CD4-positive, alpha-beta T cell treated with Interleukin-15 for 1 hour (primary cell): ENCODE data around the gene ATG2A.
A peak's percentile ranks its signal among the peaks of the same experiment; 100 is the strongest.

ENCODE experiments used
- DNase-seq: peaks from one replicate; pipeline ENCODE4 v3.0.0-alpha.2; 2020

The ATG2A gene

GRCh38 chr11:64883575-64883974, 33.4 kb downstream of the ATG2A start:
- DNase-seq = no peak

- no peak for DNase-seq
Observed at GRCh38 chr11:64882243-64882642, 34.8 kb downstream of the ATG2A start.

GRCh38 chr11:64881476-64881875, 35.5 kb downstream of the ATG2A start:
- DNase-seq = no peak

DNA sequence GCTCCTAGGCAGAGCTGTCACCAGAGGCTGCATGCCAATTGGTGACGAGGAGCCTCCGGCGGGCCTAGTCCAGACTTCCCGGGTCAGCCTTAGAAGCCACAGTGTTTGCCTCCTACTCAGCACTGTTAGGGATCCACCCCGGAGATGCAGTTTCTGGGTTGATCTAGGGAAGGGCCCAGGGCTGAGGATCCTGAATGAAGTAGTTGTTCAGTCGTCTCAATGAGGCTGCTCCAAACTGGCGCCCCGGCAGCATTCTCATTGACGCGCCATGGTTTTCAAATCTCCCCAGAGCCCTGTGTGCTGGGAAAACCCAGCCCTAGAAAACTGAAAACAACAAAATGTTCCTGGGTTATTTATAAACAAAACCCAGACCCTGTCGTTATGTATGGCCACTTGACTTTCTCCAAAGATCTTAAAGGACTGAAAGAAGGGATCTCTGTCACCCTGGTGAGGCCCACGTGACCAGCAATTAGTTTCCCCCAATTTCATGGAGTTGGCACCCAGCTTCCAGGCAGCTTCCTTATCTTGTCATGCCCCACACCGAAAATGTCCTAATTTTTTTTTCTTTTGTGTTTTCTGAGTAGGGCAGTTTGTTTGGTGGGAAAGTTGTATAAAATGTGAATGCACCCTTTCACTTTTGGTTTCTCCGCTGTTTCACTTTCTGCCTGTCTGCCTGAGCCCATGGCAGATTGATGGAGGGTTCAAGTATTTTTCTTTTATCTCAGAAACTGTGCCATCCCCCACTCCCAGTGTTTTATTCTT, 36.6 kb downstream of the ATG2A start:
- no peak for DNase-seq

GRCh38 chr11:64879244-64879900, 37.6 kb downstream of the ATG2A start:
- peak; percentile 66 for DNase-seq

GRCh38 chr11:64878494-64879243, 38.3 kb downstream of the ATG2A start, which contains the start of gene EHD1:
EHD1 (minus strand) TSS chr11:64878621; CDS start chr11:64878464, 157 bp downstream.
- DNase-seq = peak; percentile 100

GRCh38 chr11:64878223-64878493, 38.9 kb downstream of the ATG2A start:
- DNase-seq = no peak

GRCh38 chr11:64877390-64878222, 39.4 kb downstream of the ATG2A start:
- DNase-seq = peak; percentile 41

GRCh38 chr11:64876835-64877341, 40.1 kb downstream of the ATG2A start:
- DNase-seq = no peak

DNA sequence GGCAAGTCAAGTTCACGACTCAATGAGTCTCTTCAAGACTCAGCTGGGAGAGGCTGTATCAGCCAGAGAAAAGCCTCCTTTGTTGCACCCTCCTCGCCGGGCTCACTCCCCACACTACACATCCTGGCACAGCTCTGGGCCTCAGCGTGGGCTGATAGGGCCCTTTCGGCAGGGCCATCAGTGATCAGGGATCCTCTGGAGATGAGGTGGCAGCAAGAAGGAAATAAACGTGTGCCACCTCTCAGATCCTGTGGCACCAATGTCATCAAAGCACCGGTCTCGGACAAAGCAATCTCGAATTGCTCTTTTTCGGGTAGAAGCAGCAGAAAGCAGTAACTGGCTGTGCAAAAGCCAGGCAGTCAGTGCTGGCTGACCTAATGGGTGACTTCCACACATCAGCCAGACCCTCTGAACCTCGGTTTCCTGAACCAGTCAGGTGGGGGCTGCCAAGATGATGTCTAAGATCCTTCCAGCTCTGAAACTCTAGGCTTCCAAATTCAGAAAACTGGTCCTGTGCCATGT, 40.7 kb downstream of the ATG2A start:
- no peak for DNase-seq

DNA sequence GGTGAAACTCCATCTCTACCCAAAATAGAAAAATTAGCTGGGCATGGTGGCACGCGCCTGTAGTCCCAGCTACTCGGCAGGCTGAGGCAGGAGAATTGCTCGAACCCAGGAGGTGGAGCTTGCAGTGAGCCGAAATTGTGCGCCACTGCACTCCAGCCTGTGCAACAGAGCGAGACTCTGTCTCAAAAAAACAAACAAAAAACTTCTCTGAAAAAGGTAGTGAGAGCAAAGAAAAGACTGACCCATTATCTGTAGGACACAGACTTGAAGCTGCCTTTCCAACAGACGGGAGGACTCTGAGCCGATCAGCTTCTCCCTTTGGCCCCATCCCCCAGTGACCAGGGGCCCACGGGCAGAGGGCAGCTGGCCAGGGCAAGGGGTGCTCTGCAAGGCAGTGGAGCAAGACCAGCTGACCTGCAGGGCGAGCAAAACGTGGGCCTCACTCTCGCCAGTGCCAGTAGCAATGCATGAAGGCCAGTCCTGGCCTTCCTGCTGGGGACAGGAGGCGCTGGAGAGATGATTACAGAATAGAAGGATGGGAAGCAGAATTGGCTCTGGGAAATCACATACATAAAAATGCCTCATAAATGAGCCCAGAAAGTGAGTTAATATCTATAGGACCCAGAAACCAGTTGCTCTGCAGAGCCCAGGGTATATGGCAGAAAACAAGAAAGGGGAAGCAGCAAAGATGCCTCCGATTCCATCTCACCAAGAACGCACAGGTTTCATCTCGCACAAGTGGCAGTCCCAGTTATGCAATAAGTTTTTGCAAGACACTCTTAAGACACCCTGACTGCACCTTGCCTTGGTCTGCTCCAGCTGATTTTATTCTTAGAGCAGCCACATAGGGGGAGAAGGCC, 41.4 kb downstream of the ATG2A start:
- no peak for DNase-seq

DNA sequence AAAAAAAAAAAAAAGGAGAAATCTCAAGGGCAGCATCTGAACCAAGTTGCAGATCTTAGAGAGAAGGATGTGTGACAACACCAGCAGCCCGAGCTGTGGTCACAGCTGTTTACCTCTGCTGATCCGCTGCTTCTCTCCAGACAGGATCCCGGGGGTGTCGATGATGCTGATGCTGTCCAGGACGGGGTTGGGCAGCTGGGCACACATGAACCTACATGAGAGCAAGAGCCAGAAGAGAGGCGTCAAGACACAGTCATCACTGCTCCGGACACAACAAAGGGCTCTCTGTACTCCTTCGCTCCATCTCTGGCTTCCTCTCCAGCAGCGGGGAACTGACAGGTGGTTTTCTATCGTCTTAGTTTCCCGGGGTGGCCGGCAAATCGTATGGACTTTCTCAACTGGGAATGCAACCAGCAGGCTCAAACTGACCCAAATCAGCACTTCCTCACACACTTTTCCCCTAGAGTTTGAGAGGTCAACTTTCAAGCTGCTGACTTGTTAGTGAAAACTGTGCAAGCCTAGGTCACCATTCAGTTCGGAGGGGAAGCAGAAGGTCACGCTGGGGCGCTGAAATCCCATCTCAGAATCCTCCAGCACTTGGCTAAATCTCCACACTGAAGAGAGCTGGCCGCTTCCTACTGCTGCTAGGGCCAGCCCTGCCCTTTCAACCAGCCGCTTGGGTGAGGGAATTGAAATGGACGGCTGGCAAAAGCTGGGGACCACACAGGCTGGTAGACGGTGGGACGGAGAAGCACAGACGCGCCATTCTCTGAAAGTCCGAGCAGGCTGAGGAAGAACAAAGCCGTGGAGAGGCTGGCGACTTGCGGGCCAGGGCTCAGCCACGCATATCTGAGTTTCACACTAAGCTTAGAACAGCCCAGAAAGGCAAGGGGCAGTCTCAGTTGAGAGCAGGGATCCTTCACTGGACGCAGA, 42.4 kb downstream of the ATG2A start:
- DNase-seq = peak; percentile 62

- no peak for DNase-seq
Observed at GRCh38 chr11:64872790-64873488, 44.1 kb downstream of the ATG2A start.

GRCh38 chr11:64871492-64871891, 45.5 kb downstream of the ATG2A start:
- no peak for DNase-seq

DNA sequence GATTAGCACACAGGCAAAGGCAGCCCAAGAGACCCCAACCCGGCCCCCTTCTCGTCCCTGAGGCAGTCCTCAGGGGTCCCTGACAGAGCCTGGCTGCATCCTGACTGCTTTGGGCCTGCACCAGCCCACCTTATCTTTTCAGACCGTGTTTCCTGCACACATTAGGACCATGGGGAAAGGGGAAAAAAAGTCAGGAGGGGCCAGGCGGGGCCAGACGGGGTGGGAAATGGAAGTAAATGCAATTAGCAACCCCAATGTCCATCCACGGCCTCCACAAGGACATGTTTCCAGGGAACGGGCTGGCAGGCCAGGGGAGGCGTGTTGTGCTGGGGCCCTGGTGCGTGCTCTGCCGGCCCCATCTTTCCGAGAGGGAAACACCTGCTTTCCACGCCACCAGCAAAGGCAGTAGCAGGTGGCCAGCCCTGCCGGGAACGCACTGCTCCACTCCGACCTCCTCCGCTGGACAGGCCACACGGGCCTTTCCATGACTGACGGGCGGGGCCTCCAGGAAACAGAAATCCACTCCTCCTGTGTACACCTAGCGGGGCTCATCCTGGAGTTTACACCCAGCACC, 46.0 kb downstream of the ATG2A start:
- no peak for DNase-seq

- peak; percentile 68 for DNase-seq
Observed at GRCh38 chr11:64870176-64870892, 46.7 kb downstream of the ATG2A start.

GRCh38 chr11:64869571-64870175, 47.3 kb downstream of the ATG2A start:
- no peak for DNase-seq

DNA sequence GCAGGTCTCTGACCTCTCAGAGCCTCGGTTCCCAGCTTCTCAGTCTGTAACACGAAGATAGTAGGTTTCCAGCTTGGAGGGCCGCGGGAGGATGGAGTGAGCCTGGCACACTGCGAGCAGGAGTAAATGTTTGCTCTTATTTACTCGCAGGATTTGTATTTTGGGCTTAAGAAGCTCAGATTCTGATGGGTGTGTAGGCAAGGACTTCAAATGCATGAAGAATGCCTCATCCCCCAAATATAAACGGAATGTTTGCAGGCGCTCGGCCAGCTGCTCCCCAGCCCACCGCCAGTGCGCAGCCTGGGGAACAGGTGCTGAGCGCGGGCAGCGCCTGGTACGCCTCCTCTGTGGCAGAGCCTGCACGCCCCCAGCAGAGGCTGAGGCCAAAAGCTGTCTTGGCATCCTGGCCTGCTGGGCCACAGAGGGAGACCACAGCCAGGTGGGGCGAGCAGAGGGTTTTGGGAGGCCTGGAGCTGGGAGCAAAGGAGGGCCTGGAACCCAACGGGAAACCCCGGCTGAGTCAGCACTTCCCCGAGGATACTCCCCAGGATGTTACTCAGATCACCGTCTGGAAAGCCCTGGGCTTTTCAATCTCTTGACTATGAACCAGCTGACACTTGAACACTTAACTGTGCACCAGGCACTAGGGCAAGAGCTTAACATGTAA, 48.0 kb downstream of the ATG2A start:
- no peak for DNase-seq
